Endothelial cell of umbilical vein (primary cell): ENCODE results near the gene MTG2.

Experiments
- EZH2 ChIP-seq: IDR thresholded peaks from 2 replicates; pipeline ENCODE4 v1.6.1; 2012; ENCODE audit warnings: borderline replicate concordance, low read depth, mild to moderate bottlenecking, moderate library complexity, low read length, inconsistent platforms; ENCODE audit not compliant: severe bottlenecking
- MYC ChIP-seq: IDR thresholded peaks from one replicate; pipeline ENCODE4 v1.6.1; 2011; ENCODE audit warnings: mild to moderate bottlenecking, low read depth, low read length

DNA sequence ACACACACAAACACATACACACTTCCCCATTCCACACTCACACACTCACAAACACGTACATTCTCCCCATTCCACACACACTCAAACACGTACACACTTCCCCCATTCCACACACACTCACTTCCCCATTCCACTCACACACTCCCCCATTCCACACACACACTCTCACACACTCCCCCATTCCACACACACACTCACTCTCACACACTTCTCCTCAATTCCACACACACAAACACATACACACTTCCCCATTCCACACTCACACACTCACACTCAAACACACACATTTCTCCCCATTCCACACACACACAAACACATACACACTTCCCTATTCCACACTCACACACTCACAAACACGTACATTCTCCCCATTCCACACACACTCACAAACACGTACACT lies 46.8 kb downstream of the MTG2 start:
- TF ChIP-seq EZH2: no peak
- no peak for TF ChIP-seq MYC
